ENCODE results near the gene CAMK1D.

The CAMK1D gene

GRCh38 chr10:12550994-12551393 lies 201.6 kb downstream of the CAMK1D start:
- DNase-seq (ENCODE audit: low read depth in 3 of 3) = no peak

- no peak for DNase-seq (ENCODE audit: low read depth in 3 of 3)
Measured at GRCh38 chr10:12556039-12556438, 206.7 kb downstream of the CAMK1D start.

GRCh38 chr10:12559578-12560178 lies 210.3 kb downstream of the CAMK1D start:
- no peak for DNase-seq (ENCODE audit: low read depth in 3 of 3)

- no peak for DNase-seq (ENCODE audit: low read depth in 3 of 3)
Measured at GRCh38 chr10:12561307-12561706, 212.0 kb downstream of the CAMK1D start.

GRCh38 chr10:12561720-12562119 lies 212.4 kb downstream of the CAMK1D start:
- DNase-seq (ENCODE audit: low read depth in 3 of 3) = no peak

GRCh38 chr10:12563489-12563888 lies 214.1 kb downstream of the CAMK1D start:
- DNase-seq (ENCODE audit: low read depth in 3 of 3) = no peak

GRCh38 chr10:12564173-12564572 lies 214.8 kb downstream of the CAMK1D start:
- DNase-seq (ENCODE audit: low read depth in 3 of 3) = no peak

GRCh38 chr10:12566161-12567115 lies 217.1 kb downstream of the CAMK1D start:
- DNase-seq (ENCODE audit: low read depth in 3 of 3) = no peak

- DNase-seq (ENCODE audit: low read depth in 3 of 3) = no peak
Measured at GRCh38 chr10:12568391-12569009, 219.2 kb downstream of the CAMK1D start.

GRCh38 chr10:12572281-12572680 lies 222.9 kb downstream of the CAMK1D start:
- DNase-seq (ENCODE audit: low read depth in 3 of 3) = no peak

- no peak for DNase-seq (ENCODE audit: low read depth in 3 of 3)
Measured at GRCh38 chr10:12577610-12578009, 228.3 kb downstream of the CAMK1D start.

- DNase-seq (ENCODE audit: low read depth in 3 of 3) = no peak
Measured at GRCh38 chr10:12579954-12580858, 230.9 kb downstream of the CAMK1D start.

GRCh38 chr10:12583891-12584595 lies 234.7 kb downstream of the CAMK1D start:
- DNase-seq (ENCODE audit: low read depth in 3 of 3) = no peak

GRCh38 chr10:12586741-12587140 lies 237.4 kb downstream of the CAMK1D start:
- no peak for DNase-seq (ENCODE audit: low read depth in 3 of 3)

- DNase-seq (ENCODE audit: low read depth in 3 of 3) = no peak
Measured at GRCh38 chr10:12587451-12587888, 238.1 kb downstream of the CAMK1D start.

- DNase-seq (ENCODE audit: low read depth in 3 of 3) = no peak
Measured at GRCh38 chr10:12588091-12588860, 238.9 kb downstream of the CAMK1D start.

- DNase-seq (ENCODE audit: low read depth in 3 of 3) = no peak
Measured at GRCh38 chr10:12589291-12589690, 239.9 kb downstream of the CAMK1D start.

GRCh38 chr10:12589791-12590190 lies 240.4 kb downstream of the CAMK1D start:
- no peak for DNase-seq (ENCODE audit: low read depth in 3 of 3)

GRCh38 chr10:12590675-12591659 lies 241.6 kb downstream of the CAMK1D start:
- DNase-seq (ENCODE audit: low read depth in 3 of 3) = no peak

Data from stimulated activated CD4-positive, alpha-beta T cell treated with anti-CD3 and anti-CD28 coated beads, TNF-alpha, amount 100 ng/mL, for 24 hours (primary cell).